K562 treated with DMSO at 1 percent for 4 hours (cell line): Measurements from ENCODE around the gene TMEM147. TPM values are rescaled to one million over a fixed set of nuclear protein-coding genes. Genes with fewer than 3 reads are reported as not detected.

Experiments used
- total RNA-seq: library from RNA; unstranded; fragments of 300-600 nt; gene quantifications from 2 replicates; pipeline ENCODE4 v1.2.3, GENCODE V29; 2022; ENCODE audit not compliant: insufficient read depth

TMEM147 gene, protein sequence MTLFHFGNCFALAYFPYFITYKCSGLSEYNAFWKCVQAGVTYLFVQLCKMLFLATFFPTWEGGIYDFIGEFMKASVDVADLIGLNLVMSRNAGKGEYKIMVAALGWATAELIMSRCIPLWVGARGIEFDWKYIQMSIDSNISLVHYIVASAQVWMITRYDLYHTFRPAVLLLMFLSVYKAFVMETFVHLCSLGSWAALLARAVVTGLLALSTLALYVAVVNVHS
- 120 and 136 TPM in 2 replicates for total RNA-seq

DNA sequence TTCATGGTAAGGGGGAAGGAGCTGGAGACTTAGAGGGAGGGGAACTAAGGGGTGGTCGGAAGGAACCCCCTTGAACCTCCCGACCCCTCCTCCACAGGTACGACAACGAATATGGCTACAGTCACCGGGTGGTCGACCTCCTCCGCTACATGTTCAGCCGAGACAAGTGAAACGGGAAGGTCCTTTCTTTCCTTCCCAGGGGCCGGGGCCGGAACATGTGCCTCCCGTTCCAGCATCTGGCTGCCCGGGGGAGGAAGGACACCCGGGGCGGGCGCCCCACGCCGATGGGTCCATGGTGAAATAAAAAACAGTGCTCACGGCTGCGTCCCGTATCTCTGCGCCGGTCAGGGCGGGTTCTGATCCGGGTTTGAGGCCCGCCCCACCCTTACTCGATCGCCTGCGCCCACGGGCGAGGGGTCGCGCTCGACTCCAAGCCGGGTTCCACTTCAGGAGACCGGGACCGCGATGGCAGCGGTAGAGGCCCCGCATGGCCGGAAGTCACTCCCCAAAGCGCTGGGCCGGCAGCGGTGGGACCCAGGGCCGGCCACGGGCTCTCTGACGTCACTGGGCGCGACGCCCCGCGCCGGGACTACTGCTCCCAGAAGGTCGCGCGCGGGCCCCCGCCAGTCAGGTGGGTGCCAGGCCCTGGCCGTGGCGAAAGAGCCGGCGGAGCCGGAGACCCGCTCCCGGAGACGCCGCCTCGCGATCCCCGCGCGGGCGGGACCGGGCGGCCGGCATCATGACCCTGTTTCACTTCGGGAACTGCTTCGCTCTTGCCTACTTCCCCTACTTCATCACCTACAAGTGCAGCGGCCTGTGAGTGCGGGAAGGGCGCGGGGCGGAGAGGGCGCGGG is at the start of gene TMEM147:
TMEM147 (plus strand) TSS at position 626 of the 854 bp plus-strand sequence; CDS start at position 740, 114 bp downstream.

DNA sequence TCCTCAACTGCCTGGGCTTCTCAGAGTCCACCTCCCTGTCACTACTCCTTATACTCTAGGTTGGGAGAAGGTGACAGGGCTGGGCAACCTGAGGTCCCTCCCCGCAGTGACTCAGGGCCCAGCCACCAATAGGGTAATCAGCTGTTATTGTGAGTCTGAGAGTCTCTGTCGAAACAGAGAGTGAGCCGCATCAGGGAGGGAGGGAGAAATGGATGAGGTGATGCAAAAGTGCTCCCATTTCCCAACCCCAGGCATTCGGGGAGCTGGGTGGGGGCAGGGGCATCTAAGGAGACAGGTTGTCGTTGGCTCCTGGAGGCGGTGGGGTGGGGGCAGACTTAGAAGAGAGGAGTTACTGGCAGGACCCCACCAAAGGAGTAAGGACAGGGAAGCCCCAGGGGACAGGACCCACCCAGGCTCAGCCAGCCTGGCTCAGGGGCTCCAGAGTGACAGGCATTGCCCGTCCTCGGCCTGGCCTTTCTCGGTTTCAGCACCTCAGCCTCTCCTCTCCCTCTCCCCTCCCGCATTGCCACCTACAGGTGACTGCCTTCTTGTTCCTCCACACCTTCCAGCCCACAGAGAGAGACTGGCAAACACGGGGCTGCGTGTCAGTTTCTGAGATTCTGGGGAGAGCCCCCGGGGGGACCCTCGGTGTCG is 31.7 kb upstream of the TMEM147 start, which contains the start of gene DMKN:
DMKN (minus strand) TSS at position 22 of the 654 bp plus-strand sequence. CDS start 174 bp downstream, outside the sequence.

DNA sequence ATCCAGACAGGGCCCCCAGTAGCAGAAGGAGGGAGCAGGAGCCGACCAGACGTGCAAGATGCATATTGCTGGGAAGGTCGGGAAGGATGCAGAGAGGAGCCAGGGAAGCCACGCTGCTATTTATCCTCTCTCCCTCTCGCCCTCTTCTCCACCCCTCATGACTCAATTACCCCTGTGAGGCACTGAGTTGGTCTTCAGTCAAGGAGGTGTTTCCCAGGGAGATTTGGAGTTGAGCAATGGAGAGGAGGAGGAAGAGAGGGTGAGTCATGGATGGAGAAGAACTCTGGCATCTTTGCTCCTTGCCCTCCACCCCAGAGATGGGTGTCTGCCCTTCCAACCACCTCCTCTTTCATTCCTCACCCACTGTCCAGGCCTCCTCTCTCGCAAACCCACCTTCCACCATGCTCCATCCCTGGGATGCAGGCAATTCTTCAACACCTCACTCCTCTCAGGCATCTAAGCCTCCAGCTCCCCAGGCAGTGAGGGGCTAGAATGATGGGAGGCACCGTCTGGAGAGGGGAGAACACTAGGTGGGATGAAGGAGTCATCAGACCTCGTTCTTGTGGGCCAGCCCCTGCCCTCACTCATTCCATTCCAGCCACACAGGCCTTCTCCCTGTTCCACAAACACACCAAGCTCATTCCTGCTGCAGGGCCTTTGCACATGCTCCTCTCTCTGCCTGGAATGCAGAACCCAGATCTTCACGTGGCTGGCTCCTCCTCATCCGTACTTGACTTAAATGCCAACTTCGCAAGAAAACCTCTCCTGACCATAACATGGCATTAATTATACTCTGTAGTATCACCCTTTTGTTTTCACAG is 17.0 kb upstream of the TMEM147 start, which contains the start of gene SBSN:
SBSN (minus strand) TSS at position 94 of the 821 bp plus-strand sequence; CDS start at position 64, 30 bp downstream.

DNA sequence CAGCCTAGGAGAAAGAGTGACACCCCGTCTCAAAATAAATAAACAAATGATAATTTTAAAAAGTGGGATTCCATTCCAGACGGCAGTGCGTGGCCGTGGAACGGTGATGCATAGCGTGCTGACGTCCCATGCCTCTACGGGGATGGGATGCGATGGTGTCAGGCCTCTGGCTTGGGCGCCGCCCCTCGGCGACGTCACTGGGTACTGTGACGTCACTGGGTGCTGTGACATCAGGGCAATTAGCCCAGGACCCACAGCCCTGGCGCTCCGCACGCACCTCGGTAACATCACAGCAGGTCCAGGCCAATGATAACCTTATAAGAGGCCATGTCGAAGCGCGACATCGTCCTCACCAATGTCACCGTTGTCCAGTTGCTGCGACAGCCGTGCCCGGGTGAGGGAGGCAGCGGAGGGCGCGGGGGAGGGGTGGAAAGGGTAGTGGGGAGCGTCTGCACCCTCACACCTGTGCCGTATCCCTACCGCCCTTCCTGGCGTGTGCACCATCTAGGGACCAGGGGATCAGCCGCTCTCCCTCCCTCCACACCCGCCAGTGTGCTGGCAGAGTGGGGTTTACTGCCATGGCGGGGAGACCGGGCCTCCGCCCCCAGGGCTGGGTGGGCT is 12.1 kb upstream of the TMEM147 start, which contains the start of gene GAPDHS:
GAPDHS (plus strand) TSS at position 256 of the 621 bp plus-strand sequence; CDS start at position 328, 72 bp downstream.

DNA sequence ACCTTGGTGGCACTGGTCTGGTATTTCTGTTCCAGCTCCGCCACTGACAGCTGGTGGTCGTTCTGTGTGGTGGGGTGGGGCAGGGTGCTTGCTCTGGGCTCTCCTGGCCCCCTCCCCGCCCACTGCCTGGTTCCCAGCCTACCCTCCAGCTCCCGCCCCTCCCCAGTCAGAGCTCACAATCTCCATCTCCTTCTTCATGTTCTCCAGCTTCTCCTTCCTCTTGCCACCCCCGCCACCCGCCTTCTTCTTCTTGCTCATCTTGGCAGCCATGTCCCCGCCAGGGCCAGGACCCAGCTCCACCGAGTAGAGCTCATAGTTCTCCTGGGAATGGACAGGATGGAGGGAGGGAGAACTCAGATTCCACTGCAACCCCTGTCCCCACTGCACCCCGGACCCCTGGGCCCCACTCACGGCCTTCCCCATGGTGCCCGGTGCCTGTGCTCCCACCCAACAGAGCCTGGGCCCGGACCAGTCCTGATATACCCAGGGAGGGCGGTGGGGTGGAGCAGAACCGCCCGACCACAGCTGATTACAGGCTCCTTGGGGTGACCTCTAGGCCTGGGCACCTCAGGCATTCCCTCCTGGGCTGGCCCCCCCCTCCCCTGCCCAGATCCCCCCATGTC is 17.9 kb downstream of the TMEM147 start, which contains the start of gene ATP4A:
ATP4A (minus strand) TSS at position 452 of the 623 bp plus-strand sequence; CDS start at position 423, 29 bp downstream.

DNA sequence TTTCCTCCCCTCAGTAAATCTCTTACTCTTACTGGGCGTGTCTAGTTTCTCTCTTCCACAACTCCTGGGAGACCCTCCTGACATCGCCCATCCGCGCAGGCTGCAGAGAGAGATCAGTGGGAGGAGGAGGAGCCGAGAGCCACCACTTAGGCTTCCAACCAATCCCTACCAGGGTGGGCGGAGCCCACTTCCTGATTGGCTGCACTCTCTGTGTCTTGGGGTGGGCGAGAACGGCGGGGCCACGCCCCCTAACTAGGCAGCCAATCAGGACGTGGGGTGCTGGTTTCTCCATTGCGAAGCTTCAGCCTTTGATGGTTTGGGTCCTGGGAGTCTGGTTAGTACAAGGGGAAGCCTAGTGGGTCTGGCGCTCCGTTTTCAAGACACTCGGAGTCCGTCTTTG is 40.4 kb downstream of the TMEM147 start, which contains the start of gene PMIS2:
PMIS2 (plus strand) TSS at position 326 of the 400 bp plus-strand sequence. CDS start 87 bp downstream, outside the sequence.

Other genes starting within 250 kb of the TMEM147 start
- 5.8 and 9.1 TPM in 2 replicates for gene CD22, start 216.4 kb upstream of the TMEM147 start, total RNA-seq
- gene FFAR1, start 197.7 kb upstream of the TMEM147 start, total RNA-seq, result not detected in 2 replicates
- not detected in 2 replicates for gene FFAR3, start 187.2 kb upstream of the TMEM147 start, total RNA-seq
- gene GPR42, start 174.6 kb upstream of the TMEM147 start, total RNA-seq, result not detected in 2 replicates
- gene FFAR2, start 97.4 kb upstream of the TMEM147 start, total RNA-seq, result not detected in 2 replicates
- not detected in 2 replicates for gene KRTDAP, start 55.2 kb upstream of the TMEM147 start, total RNA-seq
- gene DMKN, start 32.0 kb upstream of the TMEM147 start, total RNA-seq, result not detected in 2 replicates
- gene SBSN, start 17.3 kb upstream of the TMEM147 start, total RNA-seq, result not detected in 2 replicates
- gene GAPDHS, start 12.2 kb upstream of the TMEM147 start, total RNA-seq, result not detected in 2 replicates
- gene ATP4A, start 18.0 kb downstream of the TMEM147 start, total RNA-seq, result not detected in 2 replicates
- gene PMIS2, start 40.5 kb downstream of the TMEM147 start, total RNA-seq, result not detected in 2 replicates
- gene HAUS5, start 67.1 kb downstream of the TMEM147 start, total RNA-seq, result 21.1 and 22.2 TPM in 2 replicates
- gene RBM42, start 83.4 kb downstream of the TMEM147 start, total RNA-seq, result 186 and 211 TPM in 2 replicates
- gene ETV2, start 96.1 kb downstream of the TMEM147 start, total RNA-seq, result not detected in 2 replicates
- 1,092 TPM in 2 replicates for gene COX6B1, start 102.7 kb downstream of the TMEM147 start, total RNA-seq
- gene UPK1A, start 120.9 kb downstream of the TMEM147 start, total RNA-seq, result not detected in 2 replicates
- gene ZBTB32, start 158.9 kb downstream of the TMEM147 start, total RNA-seq, result not detected in 2 replicates
- gene KMT2B, start 172.4 kb downstream of the TMEM147 start, total RNA-seq, result 21.9 and 25.7 TPM in 2 replicates
- 6.4 and 16.4 TPM in 2 replicates for gene IGFLR1, start 196.8 kb downstream of the TMEM147 start, total RNA-seq
- 4.8 and 6.9 TPM in 2 replicates for gene U2AF1L4, start 199.8 kb downstream of the TMEM147 start, total RNA-seq
- gene PSENEN, start 200.0 kb downstream of the TMEM147 start, total RNA-seq, result 34.5 and 42.2 TPM in 2 replicates
- 12.4 and 14.7 TPM in 2 replicates for gene LIN37, start 202.9 kb downstream of the TMEM147 start, total RNA-seq
- 0.99 and 1.4 TPM in 2 replicates for gene HSPB6, start 211.4 kb downstream of the TMEM147 start, total RNA-seq
- 12.2 and 14.9 TPM in 2 replicates for gene PROSER3, start 212.6 kb downstream of the TMEM147 start, total RNA-seq
- gene ARHGAP33, start 229.9 kb downstream of the TMEM147 start, total RNA-seq, result 1.3 and 3.2 TPM in 2 replicates